ENCODE data around the gene XDH.

Gene XDH

DNA sequence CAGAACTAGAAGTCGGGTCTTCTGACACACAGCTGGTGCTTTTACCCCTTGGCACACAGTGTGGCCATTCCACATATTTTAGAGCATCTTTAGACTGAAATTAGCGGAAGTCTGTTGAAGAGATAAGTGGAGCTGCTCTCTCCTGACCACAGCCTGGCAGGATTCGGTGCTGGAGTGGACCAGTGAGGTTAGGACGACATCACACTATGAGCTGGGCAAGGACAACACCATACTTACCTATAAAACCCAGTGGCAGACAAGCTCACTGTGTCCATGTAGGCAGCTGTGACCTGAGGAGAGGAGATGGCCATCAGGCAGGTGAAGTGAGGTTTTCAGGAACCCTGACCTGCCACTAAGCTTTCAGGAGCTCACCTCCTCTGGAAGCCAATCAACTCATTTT is 70.1 kb downstream of the XDH start:
- TF ChIP-seq, protein P1, sequence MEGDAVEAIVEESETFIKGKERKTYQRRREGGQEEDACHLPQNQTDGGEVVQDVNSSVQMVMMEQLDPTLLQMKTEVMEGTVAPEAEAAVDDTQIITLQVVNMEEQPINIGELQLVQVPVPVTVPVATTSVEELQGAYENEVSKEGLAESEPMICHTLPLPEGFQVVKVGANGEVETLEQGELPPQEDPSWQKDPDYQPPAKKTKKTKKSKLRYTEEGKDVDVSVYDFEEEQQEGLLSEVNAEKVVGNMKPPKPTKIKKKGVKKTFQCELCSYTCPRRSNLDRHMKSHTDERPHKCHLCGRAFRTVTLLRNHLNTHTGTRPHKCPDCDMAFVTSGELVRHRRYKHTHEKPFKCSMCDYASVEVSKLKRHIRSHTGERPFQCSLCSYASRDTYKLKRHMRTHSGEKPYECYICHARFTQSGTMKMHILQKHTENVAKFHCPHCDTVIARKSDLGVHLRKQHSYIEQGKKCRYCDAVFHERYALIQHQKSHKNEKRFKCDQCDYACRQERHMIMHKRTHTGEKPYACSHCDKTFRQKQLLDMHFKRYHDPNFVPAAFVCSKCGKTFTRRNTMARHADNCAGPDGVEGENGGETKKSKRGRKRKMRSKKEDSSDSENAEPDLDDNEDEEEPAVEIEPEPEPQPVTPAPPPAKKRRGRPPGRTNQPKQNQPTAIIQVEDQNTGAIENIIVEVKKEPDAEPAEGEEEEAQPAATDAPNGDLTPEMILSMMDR (IDR thresholded peaks at IDR 0.05; ENCODE audit: extremely low read depth, missing control alignments), result no peak
- no peak for DNase-seq (ENCODE audit: low spot score)

DNA sequence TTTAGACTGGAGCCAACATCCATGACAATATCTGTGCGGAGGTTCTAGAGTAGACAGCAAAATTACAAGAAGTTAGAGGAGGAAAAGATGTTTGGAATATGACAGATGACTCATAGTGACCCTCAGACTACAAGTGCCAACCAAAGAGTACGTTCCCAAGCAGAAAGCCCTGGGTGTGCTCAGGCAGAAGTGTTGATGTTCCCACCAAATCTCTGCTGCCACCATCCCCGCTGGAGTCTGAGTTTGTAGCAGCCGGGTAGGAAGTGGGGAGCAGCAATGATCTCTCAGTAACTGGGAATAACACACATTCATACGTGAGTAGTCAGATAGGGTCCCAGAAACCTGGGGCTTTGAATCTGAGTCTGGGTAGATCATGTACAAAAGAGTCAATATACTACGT is 73.2 kb downstream of the XDH start:
- no peak for DNase-seq (ENCODE audit: low spot score)
- TF ChIP-seq, protein P1 (IDR thresholded peaks at IDR 0.05; ENCODE audit: extremely low read depth, missing control alignments), result no peak

DNA sequence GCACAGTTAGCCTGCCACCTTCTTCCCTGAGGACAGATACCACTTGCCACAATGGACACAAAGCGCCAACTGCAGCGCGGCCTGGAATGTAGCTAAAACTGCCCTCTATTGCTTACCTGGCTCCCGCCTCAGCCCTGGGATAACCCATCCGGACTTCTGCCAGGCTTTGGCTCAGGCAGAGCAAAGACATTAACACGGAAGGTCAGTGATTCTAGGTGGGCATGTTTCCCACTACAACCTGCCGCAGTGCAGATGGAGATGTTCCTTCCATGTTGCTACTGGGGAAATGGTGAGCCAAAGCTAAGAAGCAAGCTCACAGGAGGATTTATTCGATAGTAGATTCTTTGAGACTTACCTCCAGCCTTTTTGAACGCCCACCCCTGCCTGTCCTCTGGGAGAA is 74.8 kb downstream of the XDH start:
- DNase-seq (ENCODE audit: low spot score), result no peak
- TF ChIP-seq, protein P1 (IDR thresholded peaks at IDR 0.05; ENCODE audit: extremely low read depth, missing control alignments), result no peak

DNA sequence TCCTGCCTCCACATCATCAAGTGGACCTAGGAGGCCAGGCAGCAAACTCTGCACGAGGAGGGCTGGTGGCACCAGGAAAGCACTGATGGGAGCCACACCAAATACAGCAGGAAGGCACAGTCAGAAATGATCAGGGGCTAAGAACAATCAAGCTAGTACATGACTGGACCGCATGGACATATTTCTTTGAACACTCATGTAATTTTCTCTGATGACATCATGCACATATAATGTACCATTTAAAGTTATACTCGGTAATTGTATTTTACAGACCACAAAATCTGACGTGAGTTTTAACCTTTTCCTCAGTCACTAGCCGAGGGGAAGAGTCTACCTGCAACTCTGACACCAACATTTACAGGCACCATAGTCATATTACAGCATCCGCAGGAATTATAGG is 76.7 kb downstream of the XDH start:
- TF ChIP-seq, protein P1 (IDR thresholded peaks at IDR 0.05; ENCODE audit: extremely low read depth, missing control alignments), result no peak
- no peak for DNase-seq (ENCODE audit: low spot score)

DNA sequence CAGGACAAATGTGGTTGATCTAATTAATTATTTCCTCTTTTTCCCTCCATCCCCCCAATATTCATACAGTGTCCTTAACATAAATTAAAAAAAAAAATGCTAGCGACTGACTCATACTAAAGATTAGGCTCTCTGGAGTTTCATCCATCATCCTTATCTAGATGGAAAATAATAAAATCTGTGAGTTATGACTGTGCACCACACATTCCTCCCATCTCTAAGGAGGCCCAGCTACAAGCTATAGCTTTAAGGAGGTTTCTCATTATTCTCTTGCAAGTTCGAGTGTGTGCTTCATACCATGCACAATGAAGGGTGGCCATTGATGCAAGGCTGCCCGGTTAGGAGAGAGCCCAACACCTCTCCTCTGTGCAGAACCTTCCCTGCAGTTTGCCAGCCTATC is 77.3 kb downstream of the XDH start:
- TF ChIP-seq, protein P1 (IDR thresholded peaks at IDR 0.05; ENCODE audit: extremely low read depth, missing control alignments), result no peak
- no peak for DNase-seq (ENCODE audit: low spot score)

DNA sequence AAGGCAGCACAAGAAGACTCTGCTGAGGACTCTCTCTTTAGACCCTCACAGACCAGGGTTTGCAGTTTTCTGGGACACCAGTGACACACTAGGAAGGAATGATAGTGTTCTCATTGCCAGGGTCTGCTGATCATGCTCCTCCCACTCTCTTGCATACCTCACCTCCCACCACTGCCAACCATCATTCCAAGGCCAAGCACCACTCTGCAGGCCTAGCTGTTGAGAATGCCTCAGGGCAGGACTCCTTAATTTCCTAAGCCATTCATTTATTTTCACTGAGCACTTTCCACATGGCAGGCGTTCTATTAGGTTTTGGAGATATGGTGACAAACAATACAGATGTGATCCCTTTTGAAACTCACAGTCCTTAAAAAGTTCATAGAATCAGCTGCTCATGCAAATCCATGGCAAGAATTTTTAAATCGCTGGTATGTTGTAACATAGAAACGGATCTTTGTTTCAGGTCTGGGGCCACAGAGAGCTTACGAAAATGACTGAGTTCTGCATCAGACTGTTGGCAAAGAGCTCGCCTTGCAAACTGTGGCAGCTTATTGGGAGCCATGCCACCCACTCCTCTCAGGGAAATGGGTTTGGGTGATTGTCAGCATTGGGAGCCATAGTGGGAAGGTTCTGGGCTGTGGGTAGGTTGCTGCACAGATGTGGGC is 78.5 kb downstream of the XDH start:
- no peak for DNase-seq (ENCODE audit: low spot score)
- TF ChIP-seq, protein P1 (IDR thresholded peaks at IDR 0.05; ENCODE audit: extremely low read depth, missing control alignments), result no peak

DNA sequence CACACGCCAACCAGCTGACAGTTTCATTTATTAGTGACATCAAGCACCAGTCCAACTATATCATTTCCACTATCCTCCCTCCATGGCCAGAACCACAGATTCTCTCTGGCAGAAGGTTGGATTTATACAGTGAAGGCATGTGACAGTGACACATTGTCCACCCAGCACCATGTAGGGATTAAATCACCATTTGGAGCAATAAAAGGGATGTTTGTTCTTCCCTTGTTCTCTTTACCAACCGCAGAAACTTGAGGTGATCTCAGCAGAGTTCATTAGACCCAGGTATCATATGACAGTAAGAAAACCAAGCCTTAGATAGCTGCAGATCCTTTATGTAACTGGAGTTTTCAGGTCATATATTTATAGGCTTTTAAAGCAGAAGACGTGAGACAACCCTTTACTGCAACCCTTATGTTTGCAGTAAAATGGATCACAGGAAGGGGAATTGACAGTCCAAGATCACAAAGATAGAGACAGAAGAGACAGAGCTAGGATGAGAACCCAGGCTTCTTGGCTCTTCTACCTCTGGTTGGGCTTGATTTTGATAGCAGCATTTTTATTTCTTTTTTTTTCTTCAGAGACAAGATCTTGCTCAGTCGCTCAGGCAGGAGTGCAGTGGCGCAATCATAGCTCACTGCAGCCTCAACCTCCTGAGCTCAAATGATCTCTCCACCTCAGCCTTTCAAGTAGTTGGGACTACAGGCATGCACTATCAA is 80.1 kb downstream of the XDH start:
- TF ChIP-seq, protein P1 (IDR thresholded peaks at IDR 0.05; ENCODE audit: extremely low read depth, missing control alignments), result no peak
- DNase-seq (ENCODE audit: low spot score), result no peak
